Measurements from ENCODE around the gene UBE2E2.

The UBE2E2 gene

DNA sequence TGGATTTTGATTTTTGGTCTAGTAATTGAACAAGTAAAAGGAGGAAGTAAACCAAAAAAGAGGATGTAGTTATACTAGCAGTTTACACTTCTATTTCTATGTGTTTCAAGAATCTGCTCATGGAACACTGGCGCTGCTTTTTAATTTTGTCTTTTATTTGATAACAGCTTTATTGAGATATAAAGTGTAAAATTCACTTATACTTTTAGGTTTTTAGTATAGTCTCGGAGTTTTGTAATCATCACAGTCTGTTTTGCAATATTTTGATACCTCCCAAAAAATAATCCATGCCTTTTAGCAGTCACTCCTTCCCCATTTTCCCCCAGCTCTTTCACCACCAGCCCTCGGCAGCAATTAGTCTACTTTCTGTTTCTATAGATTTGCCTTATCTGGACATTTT is 18.0 kb downstream of the UBE2E2 start:
- TF ChIP-seq, protein P1, sequence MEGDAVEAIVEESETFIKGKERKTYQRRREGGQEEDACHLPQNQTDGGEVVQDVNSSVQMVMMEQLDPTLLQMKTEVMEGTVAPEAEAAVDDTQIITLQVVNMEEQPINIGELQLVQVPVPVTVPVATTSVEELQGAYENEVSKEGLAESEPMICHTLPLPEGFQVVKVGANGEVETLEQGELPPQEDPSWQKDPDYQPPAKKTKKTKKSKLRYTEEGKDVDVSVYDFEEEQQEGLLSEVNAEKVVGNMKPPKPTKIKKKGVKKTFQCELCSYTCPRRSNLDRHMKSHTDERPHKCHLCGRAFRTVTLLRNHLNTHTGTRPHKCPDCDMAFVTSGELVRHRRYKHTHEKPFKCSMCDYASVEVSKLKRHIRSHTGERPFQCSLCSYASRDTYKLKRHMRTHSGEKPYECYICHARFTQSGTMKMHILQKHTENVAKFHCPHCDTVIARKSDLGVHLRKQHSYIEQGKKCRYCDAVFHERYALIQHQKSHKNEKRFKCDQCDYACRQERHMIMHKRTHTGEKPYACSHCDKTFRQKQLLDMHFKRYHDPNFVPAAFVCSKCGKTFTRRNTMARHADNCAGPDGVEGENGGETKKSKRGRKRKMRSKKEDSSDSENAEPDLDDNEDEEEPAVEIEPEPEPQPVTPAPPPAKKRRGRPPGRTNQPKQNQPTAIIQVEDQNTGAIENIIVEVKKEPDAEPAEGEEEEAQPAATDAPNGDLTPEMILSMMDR (IDR thresholded peaks at IDR 0.05; ENCODE audit: extremely low read depth, missing control alignments): no peak
- no peak for DNase-seq (ENCODE audit: low spot score)

- no peak for DNase-seq (ENCODE audit: low spot score)
- TF ChIP-seq, protein P1 (IDR thresholded peaks at IDR 0.05; ENCODE audit: extremely low read depth, missing control alignments): no peak
Measured at GRCh38 chr3:23232016-23232415, 28.9 kb downstream of the UBE2E2 start.

DNA sequence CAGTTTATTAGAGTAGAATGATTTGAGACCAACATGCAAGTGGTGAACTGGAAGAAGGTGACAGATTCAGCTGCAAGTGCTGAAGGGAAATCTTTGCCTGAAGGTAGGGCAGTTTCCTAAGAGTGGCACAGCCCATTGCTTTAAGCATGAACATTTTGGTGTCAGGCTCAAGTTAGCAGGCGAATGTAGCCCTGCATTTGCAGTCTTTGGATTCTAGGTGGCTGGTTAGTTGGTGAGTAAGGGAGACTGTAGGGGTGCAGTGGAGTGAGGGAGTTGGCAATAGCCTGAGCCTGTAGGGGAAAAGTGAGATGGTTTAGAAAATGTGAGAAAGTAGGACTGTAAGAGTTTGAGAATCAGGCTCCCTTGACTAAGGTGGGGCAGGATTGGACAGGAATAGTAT is 29.7 kb downstream of the UBE2E2 start:
- TF ChIP-seq, protein P1 (IDR thresholded peaks at IDR 0.05; ENCODE audit: extremely low read depth, missing control alignments): no peak
- no peak for DNase-seq (ENCODE audit: low spot score)

DNA sequence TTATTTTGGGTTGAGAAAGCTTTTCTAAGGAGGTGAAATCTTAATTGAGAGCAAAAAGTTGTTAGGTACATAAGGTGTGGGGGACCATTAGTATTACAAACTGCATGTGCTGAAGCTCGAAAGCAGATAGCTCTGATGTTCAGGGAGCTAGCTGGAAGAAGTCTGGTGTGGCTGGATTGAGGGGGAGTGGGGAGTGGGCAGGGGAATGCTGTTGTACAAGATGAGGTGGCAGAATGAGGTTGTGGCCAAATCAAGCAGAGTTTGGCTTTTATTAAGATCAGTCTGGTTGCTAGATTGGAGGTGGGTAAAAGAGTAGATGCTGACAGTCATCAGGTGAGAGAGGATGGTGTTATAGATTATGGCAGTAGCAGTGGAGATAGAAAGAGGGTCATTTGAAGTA is 32.1 kb downstream of the UBE2E2 start:
- no peak for DNase-seq (ENCODE audit: low spot score)
- TF ChIP-seq, protein P1 (IDR thresholded peaks at IDR 0.05; ENCODE audit: extremely low read depth, missing control alignments): no peak

DNA sequence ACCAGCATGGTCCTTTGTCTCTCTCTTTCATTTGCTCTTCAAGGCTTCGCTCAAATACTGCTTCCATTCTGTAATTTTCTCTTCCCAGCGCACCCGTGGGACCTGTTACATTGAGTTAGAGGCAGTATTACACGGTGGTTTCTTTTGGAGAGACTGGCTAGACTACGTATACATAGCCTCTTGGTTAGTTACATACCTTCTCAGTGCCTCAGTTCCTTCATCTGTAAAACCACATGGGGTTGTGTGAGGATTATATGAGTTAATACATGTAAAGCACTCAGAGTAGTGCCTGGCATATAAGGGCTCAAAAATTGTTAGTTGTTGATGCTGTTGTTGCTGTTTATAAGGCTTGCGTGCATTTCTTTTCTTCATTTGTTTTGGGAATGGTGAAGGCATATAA is 33.8 kb downstream of the UBE2E2 start:
- DNase-seq (ENCODE audit: low spot score): no peak
- TF ChIP-seq, protein P1 (IDR thresholded peaks at IDR 0.05; ENCODE audit: extremely low read depth, missing control alignments): no peak

- no peak for DNase-seq (ENCODE audit: low spot score)
- TF ChIP-seq, protein P1 (IDR thresholded peaks at IDR 0.05; ENCODE audit: extremely low read depth, missing control alignments): no peak
Measured at GRCh38 chr3:23238156-23238555, 35.0 kb downstream of the UBE2E2 start.

GRCh38 chr3:23238578-23238977 is 35.5 kb downstream of the UBE2E2 start:
- TF ChIP-seq, protein P1 (IDR thresholded peaks at IDR 0.05; ENCODE audit: extremely low read depth, missing control alignments): no peak
- no peak for DNase-seq (ENCODE audit: low spot score)
